ENCODE measurements around the gene AGBL2.
A peak's percentile ranks its signal among the peaks of the same experiment; 100 is the strongest.
"Not testable (repeated sequence)": the region's sequence is repeated elsewhere in the genome, so short reads cannot be mapped to it uniquely, and the experiment has no call there.

Gene AGBL2

GRCh38 chr11:47688991-47689390, 26.2 kb downstream of the AGBL2 start:
- DNase-seq = no peak

- no peak for DNase-seq
These were observed 27.1 kb downstream of the AGBL2 start for GRCh38 chr11:47688111-47688510.

- not testable (repeated sequence) for DNase-seq
These were observed 28.5 kb downstream of the AGBL2 start for GRCh38 chr11:47686704-47687103.

GRCh38 chr11:47686151-47686550, 29.0 kb downstream of the AGBL2 start:
- no peak for DNase-seq

- no peak for DNase-seq
These were observed 39.3 kb downstream of the AGBL2 start for GRCh38 chr11:47675851-47676250.

GRCh38 chr11:47672283-47672730, 42.9 kb downstream of the AGBL2 start:
- DNase-seq = no peak

- DNase-seq = peak; percentile 56
These were observed 45.3 kb downstream of the AGBL2 start for GRCh38 chr11:47669856-47670255.

GRCh38 chr11:47668665-47669064, 46.5 kb downstream of the AGBL2 start:
- DNase-seq = no peak

- DNase-seq = no peak
These were observed 47.6 kb downstream of the AGBL2 start for GRCh38 chr11:47667555-47667954.

GRCh38 chr11:47667135-47667534, 48.0 kb downstream of the AGBL2 start:
- peak; percentile 12 for DNase-seq

- DNase-seq = not testable (repeated sequence)
These were observed 50.2 kb downstream of the AGBL2 start for GRCh38 chr11:47664936-47665335.

GRCh38 chr11:47661245-47661644, 53.9 kb downstream of the AGBL2 start:
- no peak for DNase-seq

- no peak for DNase-seq
These were observed 55.9 kb downstream of the AGBL2 start for GRCh38 chr11:47659276-47659675.

- no peak for DNase-seq
These were observed 58.8 kb downstream of the AGBL2 start for GRCh38 chr11:47656260-47656885.

- no peak for DNase-seq
These were observed 63.2 kb downstream of the AGBL2 start for GRCh38 chr11:47651818-47652469.

GRCh38 chr11:47649276-47649675, 65.9 kb downstream of the AGBL2 start:
- DNase-seq = no peak

- DNase-seq = no peak
These were observed 69.2 kb downstream of the AGBL2 start for GRCh38 chr11:47646019-47646418.

- no peak for DNase-seq
These were observed 69.7 kb downstream of the AGBL2 start for GRCh38 chr11:47645500-47645899.

GRCh38 chr11:47642099-47642855, 72.9 kb downstream of the AGBL2 start, which contains the start of gene MTCH2:
Gene MTCH2 (minus strand): TSS chr11:47642559. CDS start chr11:47642465, 94 bp downstream.
- peak; percentile 90 for DNase-seq

GRCh38 chr11:47641600-47642098, 73.5 kb downstream of the AGBL2 start:
- DNase-seq = no peak

- not testable (repeated sequence) for DNase-seq
These were observed 74.7 kb downstream of the AGBL2 start for GRCh38 chr11:47640506-47640905.

- DNase-seq = not testable (repeated sequence)
These were observed 78.8 kb downstream of the AGBL2 start for GRCh38 chr11:47636331-47636730.

GRCh38 chr11:47631473-47631872, 83.7 kb downstream of the AGBL2 start:
- no peak for DNase-seq

GRCh38 chr11:47628026-47628425, 87.1 kb downstream of the AGBL2 start:
- DNase-seq = no peak

All from NCI-H1694 treated with DMSO at 0.1 percent for 48 hours (cell line).